Thoracic aorta (tissue), 2 donors: ENCODE results near the gene PTGIR. TPM values are rescaled to one million over a fixed set of nuclear protein-coding genes. Genes with fewer than 3 reads are reported as not detected.

ENCODE experiments used
- ATAC-seq: fragments of 150-250 bp; one replicate; pipeline ENCODE4 v1.8.0; 2017; ENCODE audit warnings: low read depth; ENCODE audit not compliant: insufficient number of reproducible peaks, low FRiP score
- DNase-seq: peaks from one replicate; pipeline ENCODE4 v3.0.0-alpha.2; 2020; ENCODE audit warnings: low spot score
- H3K27ac ChIP-seq, 2 donors: fragments of 200-600 bp; sonication (generic); 1 replicate in 1 of 2; 2 replicates in 1 of 2; pipeline ENCODE4 v1.5.1; 2016; ENCODE audit warnings: mild to moderate bottlenecking in 2 of 2, moderate library complexity in 2 of 2
- H3K27me3 ChIP-seq: fragments of 200-600 bp; sonication (generic); replicated peaks from 2 replicates; pipeline ENCODE4 v1.6.0; 2016; ENCODE audit warnings: mild to moderate bottlenecking; ENCODE audit not compliant: insufficient read depth
- H3K36me3 ChIP-seq: fragments of 200-600 bp; sonication (generic); one replicate; pipeline ENCODE4 v1.5.1; 2016
- H3K4me1 ChIP-seq, 2 donors: fragments of 200-600 bp; sonication (generic); 1 replicate in 1 of 2; 2 replicates in 1 of 2; pipeline versions ENCODE4 v1.5.1 to v1.6.0; 2016; ENCODE audit warnings: low read depth in 2 of 2, mild to moderate bottlenecking in 1 of 2; ENCODE audit not compliant: control insufficient read depth in 1 of 2
- H3K4me3 ChIP-seq: fragments of 200-600 bp; sonication (generic); 2 replicates; pipeline ENCODE4 v1.5.1; 2016; ENCODE audit warnings: mild to moderate bottlenecking
- H3K9me3 ChIP-seq: fragments of 200-600 bp; sonication (generic); 2 replicates; pipeline ENCODE4 v1.5.1; 2016
- total RNA-seq, 2 donors: library from RNA; depleted of rRNA; stranded (reverse); fragments of >200 nt; gene quantifications; one replicate each; pipeline versions ENCODE4 v1.1.0 to v1.2.3, GENCODE V29; 2016
- TF ChIP-seq, protein P1 (sequence below): fragments of 200-600 bp; sonication (generic); IDR thresholded peaks from one replicate; pipeline ENCODE4 v1.5.1; 2019; ENCODE audit warnings: antibody characterized with exemption

The PTGIR gene
- total RNA-seq, 2 donors from 2014 or later: 106 to 207 TPM

DNA sequence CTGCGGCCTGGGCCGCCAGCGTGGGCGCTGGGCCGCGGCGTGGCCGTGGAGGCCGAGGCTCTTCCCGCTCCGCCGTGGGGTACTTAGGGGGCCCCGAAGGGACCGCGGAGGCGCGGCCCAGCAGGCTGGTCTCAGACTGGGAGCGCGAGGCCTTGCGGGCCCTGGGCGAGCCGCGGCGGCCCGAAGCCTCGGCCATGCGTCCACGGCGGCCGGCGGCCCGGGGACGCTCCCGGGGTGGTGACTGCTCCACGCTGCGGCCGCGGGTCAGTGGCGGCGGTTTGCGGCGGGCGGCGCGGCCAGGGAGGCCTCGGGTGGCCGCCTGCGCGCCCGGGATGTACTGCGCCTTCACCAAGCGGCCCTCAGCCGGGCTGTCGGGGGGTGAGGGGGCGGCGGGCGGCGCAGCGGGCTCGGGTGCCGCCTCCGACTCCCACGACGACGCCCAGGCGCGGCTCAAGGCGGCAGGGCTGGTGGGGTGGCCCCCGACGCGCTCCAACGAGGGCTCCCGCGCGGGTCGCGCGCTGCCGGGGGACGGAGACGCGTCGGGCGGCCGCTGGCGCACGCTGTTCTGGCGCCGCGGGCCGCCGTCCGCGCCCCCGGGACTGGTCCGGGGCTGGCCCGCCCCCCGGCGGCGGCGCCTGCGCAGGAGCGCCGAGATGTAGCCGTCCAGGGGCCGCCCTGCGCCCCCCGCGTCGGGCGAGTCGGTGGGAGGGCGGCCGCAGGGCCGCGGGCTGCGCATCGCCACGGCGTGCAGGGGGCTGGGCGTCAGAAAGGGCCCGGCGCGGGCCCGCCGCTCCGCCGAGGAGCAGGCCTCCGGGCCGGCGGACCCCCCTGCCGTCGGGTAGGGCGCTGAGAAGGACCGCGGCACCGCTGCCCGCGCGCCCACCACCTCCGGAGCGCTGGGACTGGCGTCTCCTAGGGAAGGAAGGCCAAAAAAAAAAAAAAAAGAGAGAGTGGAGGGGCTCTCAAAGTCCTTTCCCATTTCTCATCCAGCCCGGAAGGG is 24.4 kb upstream of the PTGIR start:
- H3K4me1 ChIP-seq: peaks cover 24 to 56% of the 10 kb centered on the region in 2 donors
- H3K27ac ChIP-seq: peak overlapping the region in 1 of 2 donors; percentile 79
- ATAC-seq: no peak
- H3K36me3 ChIP-seq: peaks cover 20% of the 10 kb centered on the region
- H3K9me3 ChIP-seq: no peaks in the 10 kb centered on the region
- H3K4me3 ChIP-seq: no peak overlapping the region
- DNase-seq: no peak
- H3K27me3 ChIP-seq: no peaks in the 10 kb centered on the region
- TF ChIP-seq, protein P1, sequence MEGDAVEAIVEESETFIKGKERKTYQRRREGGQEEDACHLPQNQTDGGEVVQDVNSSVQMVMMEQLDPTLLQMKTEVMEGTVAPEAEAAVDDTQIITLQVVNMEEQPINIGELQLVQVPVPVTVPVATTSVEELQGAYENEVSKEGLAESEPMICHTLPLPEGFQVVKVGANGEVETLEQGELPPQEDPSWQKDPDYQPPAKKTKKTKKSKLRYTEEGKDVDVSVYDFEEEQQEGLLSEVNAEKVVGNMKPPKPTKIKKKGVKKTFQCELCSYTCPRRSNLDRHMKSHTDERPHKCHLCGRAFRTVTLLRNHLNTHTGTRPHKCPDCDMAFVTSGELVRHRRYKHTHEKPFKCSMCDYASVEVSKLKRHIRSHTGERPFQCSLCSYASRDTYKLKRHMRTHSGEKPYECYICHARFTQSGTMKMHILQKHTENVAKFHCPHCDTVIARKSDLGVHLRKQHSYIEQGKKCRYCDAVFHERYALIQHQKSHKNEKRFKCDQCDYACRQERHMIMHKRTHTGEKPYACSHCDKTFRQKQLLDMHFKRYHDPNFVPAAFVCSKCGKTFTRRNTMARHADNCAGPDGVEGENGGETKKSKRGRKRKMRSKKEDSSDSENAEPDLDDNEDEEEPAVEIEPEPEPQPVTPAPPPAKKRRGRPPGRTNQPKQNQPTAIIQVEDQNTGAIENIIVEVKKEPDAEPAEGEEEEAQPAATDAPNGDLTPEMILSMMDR: no peak

DNA sequence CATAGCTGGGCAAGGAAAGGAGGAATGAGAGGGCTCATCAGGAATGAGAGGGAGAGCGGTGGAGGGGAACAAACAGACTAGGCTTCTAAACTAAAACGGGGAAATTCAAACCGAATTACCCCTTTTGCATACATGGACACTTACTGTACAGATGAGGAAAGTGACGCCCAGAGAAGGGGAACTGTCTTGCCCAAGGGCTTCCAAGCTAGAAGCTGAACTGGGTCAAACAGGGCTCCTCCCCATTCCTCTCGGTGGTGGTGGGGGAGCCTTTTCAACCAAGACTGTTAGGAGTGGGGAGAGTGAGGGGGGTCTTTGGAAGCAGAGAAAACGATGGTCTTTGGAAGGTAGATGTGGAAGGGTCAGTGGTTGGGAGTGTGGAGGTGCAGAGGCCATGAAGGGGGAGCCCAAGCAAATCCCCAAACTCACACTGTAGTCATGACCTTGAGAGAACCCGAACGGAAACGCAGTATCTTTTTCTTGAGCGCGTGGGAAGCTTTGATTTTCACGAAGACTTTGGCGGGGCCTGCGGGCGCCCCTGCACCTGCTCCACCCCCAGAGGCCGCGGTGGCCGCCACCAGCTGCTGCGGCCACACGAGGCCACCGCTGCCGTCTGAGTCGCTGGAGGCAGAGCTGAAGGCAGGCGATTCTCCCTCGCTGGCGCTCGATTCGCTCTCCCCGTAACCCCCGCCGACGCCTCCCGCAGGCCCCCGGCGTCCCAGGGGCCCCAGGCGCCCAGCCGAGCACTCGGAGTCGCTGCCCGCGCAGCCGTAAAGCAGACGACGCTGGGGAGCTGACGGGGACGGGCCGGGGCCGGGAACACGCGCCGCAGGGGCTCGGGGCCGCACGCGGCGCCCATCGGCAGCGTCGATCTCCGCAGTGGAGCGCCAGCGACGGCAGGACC is 23.4 kb upstream of the PTGIR start:
- H3K9me3 ChIP-seq: no peaks in the 10 kb centered on the region
- peaks cover 22 to 58% of the 10 kb centered on the region in 2 donors for H3K4me1 ChIP-seq
- H3K4me3 ChIP-seq: no peak overlapping the region
- peak overlapping the region; percentile 17 to 79 for H3K27ac ChIP-seq
- ATAC-seq (no peak), DNase-seq (no peak)
- TF ChIP-seq, protein P1: no peak
- H3K36me3 ChIP-seq: peaks cover 20% of the 10 kb centered on the region
- H3K27me3 ChIP-seq: no peaks in the 10 kb centered on the region

DNA sequence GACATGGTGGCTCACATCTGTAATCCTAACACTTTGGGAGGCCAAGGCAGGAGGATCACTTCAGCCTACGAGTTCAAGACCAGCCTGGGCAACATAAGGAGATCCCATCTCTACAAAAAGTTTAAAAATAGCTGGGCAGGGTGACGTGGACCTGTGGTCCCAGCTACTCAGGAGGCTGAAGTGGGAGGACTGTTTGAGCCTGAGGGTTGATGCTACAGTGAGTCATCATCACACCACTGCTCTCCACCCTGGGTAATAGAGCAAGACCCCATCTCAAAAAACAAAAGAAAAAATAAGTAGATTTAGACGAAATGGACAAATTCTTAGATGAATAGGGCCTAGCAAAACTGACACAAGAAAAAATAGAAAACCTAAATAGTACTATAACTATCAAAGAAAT is 21.5 kb upstream of the PTGIR start:
- no peaks in the 10 kb centered on the region for H3K27me3 ChIP-seq
- H3K4me1 ChIP-seq: peaks cover 23 to 51% of the 10 kb centered on the region in 2 donors
- peak overlapping the region; percentile 58 to 93 for H3K27ac ChIP-seq
- H3K4me3 ChIP-seq: no peak overlapping the region
- peaks cover 10% of the 10 kb centered on the region for H3K36me3 ChIP-seq
- TF ChIP-seq, protein P1: no peak
- ATAC-seq (no peak), DNase-seq (no peak)
- H3K9me3 ChIP-seq: no peaks in the 10 kb centered on the region

DNA sequence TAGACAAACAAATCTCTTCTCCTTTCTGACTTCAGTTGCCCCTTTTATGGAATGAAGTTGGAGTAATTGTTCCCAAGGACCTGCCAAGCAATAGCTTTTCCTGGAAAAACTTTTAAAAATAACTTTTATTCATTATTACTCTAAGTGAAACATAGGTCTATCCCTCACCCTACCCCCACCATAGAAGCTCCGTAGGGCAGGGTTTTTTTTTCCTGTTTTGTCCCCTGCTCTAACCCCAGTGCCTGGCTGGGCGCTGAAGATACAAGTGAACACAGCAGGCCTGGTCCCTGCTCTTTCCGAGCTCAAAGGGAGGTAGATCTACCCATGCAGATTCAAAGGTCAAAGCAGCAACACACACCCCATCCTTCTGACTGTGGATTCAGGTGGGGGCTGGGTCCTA is 19.8 kb upstream of the PTGIR start:
- Histone ChIP-seq H3K36me3 (peaks cover 6% of the 10 kb centered on the region), H3K4me3 (peak overlapping the region; percentile 33), H3K27ac (peak overlapping the region; percentile 58 to 93), H3K27me3 (no peaks in the 10 kb centered on the region), H3K9me3 (no peaks in the 10 kb centered on the region), H3K4me1 (peaks cover 23 to 65% of the 10 kb centered on the region in 2 donors)
- TF ChIP-seq, protein P1: no peak
- ATAC-seq (peak; percentile 66), DNase-seq (no peak)

DNA sequence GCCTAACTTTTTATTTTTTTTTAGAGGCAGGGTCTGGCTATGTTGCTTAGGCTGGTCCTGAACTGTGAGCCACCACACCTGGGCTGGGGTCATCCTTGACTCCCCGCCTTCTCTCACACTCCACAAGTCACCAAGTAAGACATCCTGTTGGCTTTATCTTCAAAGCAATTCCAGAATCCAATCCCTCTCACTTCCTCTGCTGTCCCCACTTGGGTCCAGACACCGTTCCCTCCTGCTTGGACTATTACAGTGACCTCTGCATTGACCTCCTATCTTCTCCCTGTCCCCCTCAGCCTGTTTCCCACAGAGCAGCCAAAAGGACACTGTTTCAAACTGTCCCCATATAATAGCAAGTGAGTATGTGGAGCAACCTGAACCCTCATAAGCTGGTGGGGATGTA is 15.8 kb upstream of the PTGIR start:
- no peak overlapping the region for H3K4me3 ChIP-seq
- H3K27me3 ChIP-seq: no peaks in the 10 kb centered on the region
- H3K9me3 ChIP-seq: no peaks in the 10 kb centered on the region
- H3K4me1 ChIP-seq: peaks cover 16 to 66% of the 10 kb centered on the region in 2 donors
- DNase-seq (no peak), ATAC-seq (no peak)
- TF ChIP-seq, protein P1: no peak
- H3K27ac ChIP-seq: peak overlapping the region; percentile 88 to 90
- no peaks in the 10 kb centered on the region for H3K36me3 ChIP-seq
